GM12891 (cell line): ENCODE measurements around the gene PCDHGA1.

Source experiments
- PAX5 ChIP-seq: IDR thresholded peaks from 2 replicates; pipeline ENCODE4 v1.6.1; 2011; ENCODE audit warnings: low read length, moderate library complexity, mild to moderate bottlenecking; ENCODE audit not compliant: insufficient read depth, severe bottlenecking
- POLR2A ChIP-seq: IDR thresholded peaks from 2 replicates; pipeline ENCODE4 v1.6.1; 2011; ENCODE audit warnings: low read depth, low read length, control low read depth
- POLR2AphosphoS5 ChIP-seq: IDR thresholded peaks from 2 replicates; pipeline ENCODE4 v1.6.1; 2011; ENCODE audit warnings: low read depth, low read length, control low read depth
- TAF1 ChIP-seq: IDR thresholded peaks from 2 replicates; pipeline ENCODE4 v1.6.1; 2011; ENCODE audit warnings: low read depth, low read length, control low read depth

GRCh38 chr5:141521244-141521781, 191.0 kb downstream of the PCDHGA1 start:
- TF ChIP-seq POLR2A, result no peak
- TF ChIP-seq TAF1, result no peak
- TF ChIP-seq POLR2AphosphoS5, result no peak
- TF ChIP-seq PAX5, result no peak
